Pancreas (tissue), 10 donors: ENCODE data around the gene POM121L12. TPM values are rescaled to one million over a fixed set of nuclear protein-coding genes. Genes with fewer than 3 reads are reported as not detected.

Experiments
- ATAC-seq, 4 donors: fragments of 200-7000 bp; cut with Tn5 transposase; one replicate each; pipeline versions ENCODE4 v1.8.0 to v1.9.1; 2020; ENCODE audit warnings: mild to moderate bottlenecking in 4 of 4, moderate library complexity in 4 of 4
- DNase-seq, 6 donors: peaks; one replicate each; pipeline ENCODE4 v3.0.0-alpha.2; 2020
- FAIRE-seq: peaks from 2 replicates; lab custom pipeline; 2012; peaks lifted over from hg19 to GRCh38; lab: Jason Lieb, UNC
- H3K27ac ChIP-seq, 4 donors: fragments of 200-600 bp; sonication (generic); 1 replicate in 3 of 4; 2 replicates in 1 of 4; pipeline versions ENCODE4 v1.5.0 to v1.8.0; 2020
- H3K27me3 ChIP-seq, 4 donors: fragments of 200-600 bp; one replicate each; pipeline ENCODE4 v1.8.0; 2021
- H3K36me3 ChIP-seq, 3 donors: fragments of 200-600 bp; sonication (generic) in 1 of 3; one replicate each; pipeline versions ENCODE4 v1.5.0 to v1.8.0; 2020 to 2021
- H3K4me1 ChIP-seq, 3 donors: fragments of 200-600 bp; one replicate each; pipeline ENCODE4 v1.8.0; 2021
- H3K4me3 ChIP-seq, 4 donors: fragments of 200-600 bp; sonication (generic) in 2 of 4; one replicate each; pipeline versions ENCODE4 v1.5.0 to v1.8.0; 2020 to 2021
- H3K9me3 ChIP-seq, 4 donors: fragments of 200-600 bp; one replicate each; pipeline ENCODE4 v1.8.0; 2021
- CTCF ChIP-seq, 4 donors: fragments of 200-600 bp; sonication (generic) in 3 of 4; IDR thresholded peaks; one replicate each; pipeline versions ENCODE4 v1.5.0 to v1.8.0; 2021; ENCODE audit warnings: antibody characterized with exemption in 4 of 4
- WGBS, 2 donors: extraction: QIAGEN DNeasy Blood & Tissue Kit; methylation state at CpG; one replicate each; pipeline ENCODE4 v1.1.7; 2013; 5-methylcytosine and 5-hydroxymethylcytosine counted together
- intact Hi-C, 3 donors: fragments of 100-400 bp; cut with DNase I; formaldehyde crosslinking; loops; one replicate each; pipeline versions ENCODE4 v1.11.1 to v1.14.2; 2022
- polyA plus RNA-seq, 2 donors: library from polyadenylated mRNA; stranded (reverse); fragments of 200-250 nt; gene quantifications; one replicate each; pipeline ENCODE4 v1.2.3, GENCODE V29; 2013
- total RNA-seq, 6 donors: library from RNA; stranded (reverse); fragmentation: NEBNext Ultra II Directional in 4 of 6; extraction: Animal tissue kit (Norgen Biotek cat#: 25700) in 4 of 6; gene quantifications; one replicate each; pipeline versions ENCODE4 v1.2.1 to v1.2.4, GENCODE V29; 2021 to 2023
- donor health status: healthy with polysubstance abuse.
- donor health status: DM: no; HTN: no; CAD: no; lungs with moderate emphysema.
- donor health status: DM: no; HTN: no; CAD: no.
- donor health status: control.
- donor health status: control.
- donor health status: Bipolar disorder and iron deficiency.
- donor health status: DM: yes; HTN: yes; CAD: no.
- donor health status: DM: no; HTN: no; CAD: no.
- donor health status: DM: no; HTN: no; CAD: no.
- donor health status: DM: yes; HTN: yes; CAD: no.

Gene POM121L12
- total and polyA plus RNA-seq, 8 donors, result not detected

GRCh38 chr7:53062796-53063195 is 27.4 kb downstream of the POM121L12 start:
- H3K27ac ChIP-seq, result no peak overlapping the region
- H3K9me3 ChIP-seq, result no peaks in the 10 kb centered on the region
- no peak for TF ChIP-seq CTCF (IDR thresholded peaks at IDR 0.05)
- H3K4me3 ChIP-seq, result no peak overlapping the region
- intact Hi-C loops, result no loop called here
- ATAC-seq (no peak), DNase-seq (no peak), FAIRE-seq (no peak)
- H3K27me3 ChIP-seq, result no peaks in the 10 kb centered on the region
- H3K4me1 ChIP-seq, result no peaks in the 10 kb centered on the region
- no peaks in the 10 kb centered on the region for H3K36me3 ChIP-seq

DNA sequence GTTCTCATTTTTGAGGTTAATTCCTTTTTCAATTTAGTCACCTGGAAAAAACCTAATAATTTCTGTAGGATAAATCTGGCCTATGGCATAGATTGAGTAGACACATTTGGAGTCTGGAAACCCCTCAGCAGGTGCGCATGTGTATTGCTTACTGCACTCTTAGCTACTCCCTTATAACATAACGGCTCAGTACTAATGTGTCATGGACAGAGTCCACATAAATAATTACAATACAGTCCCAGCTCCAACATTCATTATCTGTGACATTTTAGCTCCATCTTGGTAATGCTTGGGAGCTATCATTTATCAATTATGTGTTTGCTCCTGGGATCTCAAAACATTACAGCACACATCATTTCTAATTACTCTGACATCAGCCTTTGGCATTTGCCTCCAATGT is 33.2 kb downstream of the POM121L12 start:
- intact Hi-C loops, result no loop called here
- Histone ChIP-seq H3K4me3 (no peak overlapping the region), H3K9me3 (no peaks in the 10 kb centered on the region), H3K27me3 (no peaks in the 10 kb centered on the region), H3K36me3 (no peaks in the 10 kb centered on the region), H3K4me1 (no peaks in the 10 kb centered on the region), H3K27ac (no peak overlapping the region)
- ATAC-seq (no peak), DNase-seq (no peak), FAIRE-seq (no peak)
- whole genome bisulfite sequencing, 2 donors, result 57 to 74% methylated on average over 2 of the region's 2 CpGs
- TF ChIP-seq CTCF (IDR thresholded peaks at IDR 0.05), result no peak

DNA sequence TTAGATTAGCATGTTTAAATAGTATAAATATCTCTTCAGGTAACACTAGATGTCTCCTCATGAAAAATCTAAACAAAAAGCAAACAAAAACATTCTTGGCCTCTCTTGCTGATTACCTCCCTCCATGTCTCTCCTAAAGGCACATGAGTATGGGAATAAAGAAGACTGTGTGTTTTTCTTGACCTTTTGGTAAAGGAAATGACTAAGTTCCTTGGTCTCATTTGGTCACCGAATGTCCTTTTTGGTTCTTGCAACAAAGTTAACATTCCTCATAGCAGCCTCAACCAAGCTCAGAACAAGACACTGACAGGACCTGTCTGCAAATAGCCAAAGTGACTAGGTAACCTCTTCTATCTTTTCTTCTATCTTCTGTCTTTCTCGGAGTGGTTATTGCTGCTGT is 35.5 kb downstream of the POM121L12 start:
- no peak overlapping the region for H3K27ac ChIP-seq
- H3K9me3 ChIP-seq, result no peaks in the 10 kb centered on the region
- no peak for DNase-seq
- H3K4me3 ChIP-seq, result no peak overlapping the region
- no peaks in the 10 kb centered on the region for H3K27me3 ChIP-seq
- no peak for FAIRE-seq
- WGBS, 2 donors, result 43 to 44% methylated on average over 2 of the region's 2 CpGs
- no peak for TF ChIP-seq CTCF (IDR thresholded peaks at IDR 0.05)
- intact Hi-C loops, result no loop called here
- ATAC-seq, result no peak
- no peaks in the 10 kb centered on the region for H3K36me3 ChIP-seq
- H3K4me1 ChIP-seq, result no peaks in the 10 kb centered on the region
